NCI-H1092 (cell line): Measurements from ENCODE around the gene DNMT3A.

Source experiments
- DNase-seq: peaks from one replicate; lab custom pipeline; 2025; lab: John Stamatoyannopoulos, UW

The DNMT3A gene

GRCh38 chr2:25343187-25343825 is 1.6 kb upstream of the DNMT3A start:
- DNase-seq: no peak

DNA sequence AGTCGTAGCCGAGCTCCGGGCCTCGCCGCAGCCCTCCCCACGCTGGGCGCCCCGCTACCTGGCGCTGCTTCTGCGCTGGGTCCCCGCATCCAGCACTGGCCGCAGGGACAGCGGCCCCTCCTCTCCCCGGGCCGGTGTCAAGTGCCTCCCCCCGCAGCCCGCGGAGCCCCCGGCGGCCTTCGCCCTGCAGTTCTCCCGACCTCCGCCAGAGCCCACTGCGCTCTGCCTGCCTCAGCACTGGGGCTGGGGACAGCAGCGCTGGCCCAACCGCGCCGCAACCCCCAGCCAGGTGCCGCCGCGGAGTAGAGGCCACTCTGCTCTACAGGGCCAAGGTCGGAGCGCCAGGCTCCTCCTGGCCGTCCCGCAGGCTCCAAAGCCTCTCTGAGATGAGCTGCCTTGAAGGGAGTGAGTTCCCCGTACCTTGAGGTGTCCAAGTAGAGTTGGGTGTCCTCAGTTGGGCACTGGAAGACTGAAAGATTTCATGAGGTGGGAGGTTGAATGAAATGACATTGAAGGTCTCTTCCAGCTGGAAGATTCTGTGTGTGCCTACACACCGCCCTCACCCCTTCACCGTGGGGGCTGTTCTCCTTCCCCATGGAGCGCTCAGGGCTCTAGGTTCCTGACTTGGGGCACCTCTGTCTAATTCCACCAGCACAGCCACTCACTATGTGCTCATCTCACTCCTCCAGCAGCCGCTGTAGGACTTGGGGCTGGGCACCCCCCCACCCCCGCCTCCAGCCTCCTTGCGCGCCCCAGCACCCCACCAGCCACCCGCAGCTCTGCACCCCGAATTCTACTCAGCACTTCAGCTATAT is 854 bp upstream of the DNMT3A start:
- DNase-seq: peak; percentile 66

DNA sequence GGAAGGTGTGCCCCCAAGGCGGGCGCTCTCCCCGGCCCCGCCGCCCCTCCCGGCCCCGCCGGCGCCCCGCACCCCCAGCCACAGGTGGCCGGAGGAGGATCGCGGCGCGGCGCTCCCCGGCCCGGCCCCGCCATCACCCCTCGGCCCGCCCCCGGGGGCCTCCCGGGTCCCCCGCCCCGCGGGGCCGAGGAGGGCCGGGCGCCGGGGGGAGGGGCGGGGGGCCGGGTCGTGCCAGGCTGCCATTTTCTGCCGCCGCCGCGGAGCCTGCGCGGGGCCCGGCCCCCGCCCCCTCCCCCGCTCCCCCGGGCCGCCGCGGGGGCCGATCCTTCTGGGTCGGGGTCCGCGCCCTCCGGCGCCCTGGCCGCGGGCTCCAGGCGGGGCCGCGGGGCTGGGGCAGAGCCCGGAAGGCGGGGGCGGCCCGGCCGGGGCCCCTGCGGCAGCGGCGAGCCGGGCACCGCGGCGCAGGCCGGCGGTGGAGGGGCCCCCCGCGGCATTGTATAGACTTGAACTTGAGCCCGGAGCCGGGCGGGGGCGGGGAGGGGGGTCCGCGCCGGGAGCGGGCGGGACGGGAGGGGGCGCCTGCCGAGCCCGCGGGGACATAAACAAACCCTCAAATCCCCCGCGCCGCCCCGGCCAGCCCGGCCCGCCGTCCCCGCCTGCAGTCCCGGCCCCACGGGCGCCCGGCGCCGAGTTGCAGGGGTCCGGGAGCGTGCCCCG is 556 bp downstream of the DNMT3A start:
- peak; percentile 5 for DNase-seq

GRCh38 chr2:25340181-25340921 is 1.4 kb downstream of the DNMT3A start:
- DNase-seq: peak; percentile 14

DNA sequence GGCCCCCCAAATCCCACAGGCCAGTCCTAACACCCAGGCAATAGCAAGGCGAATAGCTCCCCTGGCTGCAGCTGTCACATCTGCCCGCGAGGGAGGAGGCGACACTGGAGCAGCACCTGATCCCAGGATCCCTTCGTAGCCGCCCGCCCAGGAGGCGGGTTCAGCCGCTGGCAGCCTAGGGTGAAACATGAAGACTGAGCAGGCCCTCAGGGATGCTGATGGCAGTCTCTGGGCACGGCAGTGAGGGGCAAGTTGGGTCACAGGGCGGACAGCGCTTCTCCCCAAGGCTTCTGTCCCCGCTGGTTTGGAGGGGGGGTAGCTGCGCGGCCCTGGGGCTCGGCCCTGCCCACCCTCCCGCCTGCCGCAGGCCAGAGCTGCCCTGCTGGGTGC is 1.9 kb downstream of the DNMT3A start:
- DNase-seq: peak; percentile 26

DNA sequence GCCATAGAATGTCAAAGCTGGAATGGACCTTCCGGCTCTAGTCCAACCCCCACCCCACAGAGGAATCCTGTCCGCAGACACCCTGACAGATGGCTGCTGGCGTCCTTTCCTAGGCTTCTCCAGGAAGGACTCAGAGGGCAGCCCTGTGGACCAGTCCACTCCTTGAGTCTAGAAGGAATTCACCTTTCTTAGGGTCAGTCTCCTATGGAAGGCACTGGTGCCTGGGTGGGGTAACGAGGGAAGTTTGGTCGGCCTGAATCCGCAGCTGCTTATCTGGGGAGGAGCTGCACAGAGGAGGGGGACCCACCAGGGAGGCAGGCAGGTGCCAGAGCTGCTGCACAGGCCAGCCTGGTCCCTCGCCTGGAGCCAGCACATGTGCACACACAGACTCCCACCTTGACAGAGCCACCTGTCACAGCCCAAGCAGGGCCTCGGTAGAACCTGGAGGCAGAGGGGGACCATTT is 2.5 kb downstream of the DNMT3A start:
- no peak for DNase-seq

- DNase-seq: no peak
Observed at GRCh38 chr2:25338401-25338800, 3.3 kb downstream of the DNMT3A start.

DNA sequence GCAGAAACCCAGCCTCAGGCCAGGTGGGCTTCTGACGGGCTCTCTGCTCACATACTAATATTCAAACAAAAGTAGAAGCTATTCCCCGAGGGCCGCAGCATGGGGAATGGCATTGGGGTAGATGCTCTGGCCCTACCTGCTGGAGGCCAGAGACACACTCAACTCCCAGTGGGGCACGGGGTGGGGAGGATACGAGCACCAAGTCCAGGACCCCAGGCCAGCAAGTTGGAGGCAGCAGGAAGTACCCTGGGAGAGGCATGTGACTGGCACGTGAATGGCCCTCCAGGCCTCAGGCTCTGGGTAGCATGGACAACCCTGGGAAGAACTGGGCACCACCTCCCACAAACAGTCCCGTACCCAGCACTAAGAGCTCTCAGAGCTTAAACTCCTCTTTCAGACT is 3.8 kb downstream of the DNMT3A start:
- no peak for DNase-seq

DNA sequence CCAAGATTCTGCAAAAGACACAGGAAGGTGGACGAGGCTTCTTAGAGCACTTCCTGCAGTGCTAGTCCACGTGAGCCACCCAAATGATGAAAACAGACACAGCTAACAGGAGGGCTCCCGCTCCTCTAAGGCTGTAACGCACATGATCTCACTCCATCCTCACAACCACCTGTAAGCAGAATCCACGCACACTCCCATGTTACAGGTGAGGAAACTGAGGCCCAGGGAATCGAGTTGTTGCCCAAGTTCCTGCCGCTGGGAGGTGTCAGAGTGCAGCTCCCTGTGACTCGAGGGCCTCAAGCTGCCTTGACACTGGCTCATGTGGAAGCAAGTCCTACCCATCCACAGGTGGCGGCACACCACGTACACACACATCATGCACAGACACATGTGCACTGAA is 4.4 kb downstream of the DNMT3A start:
- no peak for DNase-seq

GRCh38 chr2:25336383-25336841 is 5.3 kb downstream of the DNMT3A start:
- DNase-seq: no peak

- no peak for DNase-seq
Observed at GRCh38 chr2:25335971-25336370, 5.8 kb downstream of the DNMT3A start.

- DNase-seq: no peak
Observed at GRCh38 chr2:25335204-25335603, 6.5 kb downstream of the DNMT3A start.

DNA sequence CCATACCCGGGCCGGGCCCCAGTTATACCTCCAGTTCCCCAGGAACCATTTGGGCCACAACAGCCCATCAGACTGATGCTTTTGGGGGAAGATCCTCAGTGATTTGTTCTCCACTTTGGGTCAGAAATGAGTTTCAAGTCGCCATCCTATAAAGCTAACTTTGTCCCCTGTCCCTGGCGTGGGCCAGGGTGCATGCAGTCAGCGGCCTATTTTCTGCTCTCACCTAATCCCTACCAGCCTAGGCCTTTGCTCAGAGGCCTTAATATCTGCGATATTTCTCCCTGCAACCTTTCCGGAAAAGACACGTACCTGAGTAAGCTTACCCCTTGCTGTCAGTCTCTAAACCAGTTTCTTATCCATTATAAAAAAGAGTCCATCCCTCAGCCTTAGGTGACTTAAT is 7.2 kb downstream of the DNMT3A start:
- no peak for DNase-seq

- DNase-seq: no peak
Observed at GRCh38 chr2:25333981-25334380, 7.7 kb downstream of the DNMT3A start.

DNA sequence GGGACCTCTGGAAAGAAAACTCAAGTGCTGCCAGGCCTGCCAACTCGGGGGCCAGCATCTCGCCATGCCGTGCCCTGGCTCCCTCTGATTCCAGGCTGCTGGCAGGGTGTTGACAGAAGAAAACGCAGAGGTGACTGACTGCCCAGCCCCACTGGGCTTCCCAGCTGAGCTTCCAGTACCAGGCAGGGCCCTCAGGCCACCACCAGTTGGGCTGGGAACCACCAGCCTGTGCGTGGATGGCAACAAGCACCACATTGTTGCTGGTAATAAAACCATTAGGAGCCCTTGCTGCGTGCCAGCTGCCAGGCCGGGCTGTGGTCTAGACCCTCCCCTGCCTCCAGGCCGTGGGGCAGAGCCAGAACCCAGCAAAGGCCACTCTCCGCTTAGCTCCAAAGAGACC is 9.2 kb downstream of the DNMT3A start:
- no peak for DNase-seq

DNA sequence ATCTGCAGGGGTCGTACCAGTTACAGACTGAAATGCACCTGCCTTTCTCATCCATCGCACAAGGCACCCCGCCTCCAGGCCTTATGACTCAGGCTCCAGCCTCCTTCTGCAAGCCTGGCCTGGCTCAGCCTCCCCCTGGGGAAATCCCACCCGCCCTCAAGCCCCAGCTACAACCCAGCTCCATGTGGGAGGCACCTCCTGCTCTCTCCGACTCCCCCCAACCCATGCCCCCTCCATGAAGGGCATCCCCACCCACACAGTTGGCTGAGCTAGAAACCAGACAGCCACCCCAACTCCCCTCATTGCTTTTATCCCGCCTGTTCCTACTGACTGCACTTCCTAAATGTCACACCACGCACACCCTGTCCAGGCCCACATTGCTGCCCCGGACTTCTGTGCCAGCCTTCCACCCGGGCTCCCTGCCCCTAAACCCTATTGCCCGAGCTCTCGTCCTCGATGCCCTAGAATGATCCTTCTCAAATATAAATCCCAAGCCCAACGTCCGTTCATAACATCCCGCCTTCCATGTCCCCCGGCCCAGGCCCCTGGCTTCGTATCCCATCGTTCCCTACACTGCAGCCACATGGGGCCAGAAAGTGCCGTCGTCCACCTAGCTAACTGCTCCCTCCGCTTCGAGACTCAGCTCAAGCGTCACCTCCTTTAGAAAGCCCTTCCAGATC is 9.9 kb downstream of the DNMT3A start:
- DNase-seq: no peak

- no peak for DNase-seq
Observed at GRCh38 chr2:25330937-25331336, 10.8 kb downstream of the DNMT3A start.

DNA sequence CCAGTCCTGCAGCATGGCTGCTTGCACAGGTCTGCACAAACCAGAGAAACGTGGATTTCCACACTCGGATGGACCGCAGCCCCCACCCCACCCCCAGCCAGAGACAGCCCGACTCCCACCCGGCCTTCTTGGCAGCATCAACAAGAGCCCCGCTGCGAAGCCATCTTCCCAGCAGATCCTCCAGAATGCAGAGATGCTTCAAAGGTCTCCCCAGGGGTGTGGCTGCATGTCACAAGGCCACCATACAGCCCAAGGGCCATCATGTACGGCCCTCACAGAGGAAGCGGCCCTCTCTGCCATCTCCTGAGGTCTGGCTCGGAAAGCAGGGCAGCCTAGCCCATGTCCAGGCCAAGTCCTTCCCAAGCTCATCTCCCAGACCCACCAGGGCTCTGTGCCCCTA is 11.5 kb downstream of the DNMT3A start:
- no peak for DNase-seq

GRCh38 chr2:25328152-25329085 is 13.3 kb downstream of the DNMT3A start:
- DNase-seq: no peak

GRCh38 chr2:25326326-25327013 is 15.3 kb downstream of the DNMT3A start:
- no peak for DNase-seq
